Inflammatory macrophage treated with lipopolysaccharide for 4 hours (primary cell): ENCODE results near the gene STRBP.
"Not testable (repeated sequence)": the region's sequence is repeated elsewhere in the genome, so short reads cannot be mapped to it uniquely, and the experiment has no call there.

Source experiments
- DNase-seq: peaks from one replicate; pipeline ENCODE4 v3.0.0-alpha.2; 2020

STRBP gene

DNA sequence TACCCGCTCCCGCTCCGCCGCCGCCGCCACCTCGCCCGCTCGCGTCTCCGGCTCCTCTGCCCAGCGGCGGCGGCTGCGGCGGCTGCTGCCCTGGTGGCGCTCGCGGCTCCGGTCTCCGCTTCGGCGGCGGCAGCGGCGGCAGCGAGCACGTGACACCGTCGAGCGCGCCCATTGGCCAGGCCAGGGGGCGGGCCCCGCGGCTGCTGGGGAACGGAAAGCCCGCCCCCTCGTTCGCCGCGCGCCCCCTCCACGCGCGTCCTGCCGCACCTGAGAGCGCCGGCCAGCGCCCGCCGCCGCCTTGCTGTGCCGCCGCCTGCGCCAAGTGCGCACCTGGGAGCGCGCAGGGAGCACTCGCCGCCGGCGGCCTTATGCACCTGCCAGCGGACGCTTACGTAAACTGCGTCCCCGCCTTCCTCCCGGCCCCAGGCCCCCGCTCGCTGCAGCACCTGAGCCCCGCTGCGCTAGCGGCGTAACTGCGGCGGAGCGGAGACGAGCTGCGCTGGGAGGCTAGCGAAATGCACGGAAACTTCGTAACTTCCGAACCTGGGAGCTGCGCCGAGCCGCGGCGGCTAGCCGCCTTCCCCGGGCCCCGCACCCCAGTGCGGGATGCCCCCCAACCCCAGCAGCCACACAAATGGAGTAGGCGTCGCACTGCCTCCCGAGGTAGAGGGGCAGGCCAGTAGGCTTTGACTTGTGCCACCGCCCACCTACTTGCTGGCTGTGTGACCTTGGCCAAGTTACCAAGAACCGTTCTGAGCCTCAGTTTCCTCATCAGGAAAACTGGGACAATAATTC, at the start of gene STRBP:
TSS of gene STRBP (minus strand) at position 122 of the 795 bp plus-strand sequence. CDS start 84,452 bp downstream, outside the sequence.
- peak; percentile 89 for DNase-seq

- DNase-seq: peak; percentile 89
Measured at GRCh38 chr9:123316053-123316718, 47.8 kb upstream of the STRBP start.

DNA sequence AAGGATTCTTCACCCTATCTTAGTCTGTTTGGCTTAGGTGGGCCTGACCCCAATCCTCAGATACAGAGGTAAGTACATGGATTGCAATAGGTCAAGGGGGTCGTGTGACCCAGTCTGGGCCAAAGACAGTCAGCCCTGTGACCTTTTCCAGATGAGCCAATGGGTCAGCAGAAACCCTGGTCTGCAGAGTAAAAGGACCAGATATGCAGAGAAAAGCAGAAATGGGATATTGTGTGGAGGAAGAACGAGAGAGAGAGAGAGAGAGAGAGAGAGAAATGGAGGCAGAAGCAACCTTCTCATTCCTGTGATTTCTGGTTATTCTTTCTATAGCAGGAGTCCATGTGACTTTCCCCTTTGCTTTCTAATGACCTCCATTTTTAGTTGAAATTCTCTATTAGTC, 47.2 kb upstream of the STRBP start:
- peak; percentile 47 for DNase-seq

- no peak for DNase-seq
Measured at GRCh38 chr9:123314617-123315016, 46.2 kb upstream of the STRBP start.

DNA sequence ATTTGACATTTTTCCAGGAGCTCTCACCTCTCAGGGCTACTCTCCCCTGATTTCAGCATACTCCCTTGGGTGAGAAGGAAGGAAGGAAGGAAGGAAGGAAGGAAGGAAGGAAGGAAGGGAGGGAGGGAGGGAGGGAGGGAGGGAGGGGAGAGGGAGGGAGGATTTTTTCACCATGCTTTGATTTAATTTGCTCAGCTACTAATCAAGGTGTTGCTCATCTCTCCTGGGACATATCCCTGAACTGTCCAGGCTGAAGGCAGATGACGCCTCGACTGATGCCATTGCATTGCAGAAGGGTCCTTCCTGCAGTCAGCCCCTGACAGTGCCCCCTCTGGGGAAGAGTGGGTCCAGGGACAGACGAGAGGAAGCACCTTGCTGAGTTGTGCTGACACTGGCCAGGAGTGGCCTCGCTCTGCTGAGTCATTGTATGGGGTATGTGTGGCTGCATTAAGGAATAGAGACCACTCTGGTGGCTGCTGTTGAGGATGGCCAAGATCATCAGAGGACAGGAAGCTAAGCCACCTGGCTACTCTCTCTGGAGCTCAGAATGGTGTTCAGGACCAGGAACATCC, 44.0 kb upstream of the STRBP start:
- no peak for DNase-seq

DNA sequence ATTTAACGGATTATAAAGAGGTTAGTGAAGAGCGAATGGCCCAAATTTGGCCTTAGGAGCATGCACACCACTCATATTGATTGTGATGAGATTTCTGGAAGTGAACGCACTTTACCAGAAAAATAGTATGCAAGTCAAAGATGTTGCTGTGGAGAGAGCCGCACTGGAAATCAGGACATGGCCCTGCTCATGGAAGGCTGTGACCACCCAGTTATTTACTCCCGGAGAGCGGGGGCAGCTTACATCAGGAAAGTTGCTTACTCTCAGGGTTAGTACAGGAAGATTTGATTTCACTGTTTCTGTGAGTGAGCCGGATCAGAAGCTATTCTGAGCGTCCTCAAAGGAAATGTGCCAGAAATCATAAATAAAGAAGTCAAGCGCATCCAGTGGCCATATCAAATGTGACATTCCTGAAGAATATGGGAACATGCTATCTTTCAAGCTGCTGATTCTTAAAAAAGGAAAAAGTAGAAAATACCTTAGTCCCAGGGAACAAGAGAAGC, 42.9 kb upstream of the STRBP start:
- no peak for DNase-seq

DNA sequence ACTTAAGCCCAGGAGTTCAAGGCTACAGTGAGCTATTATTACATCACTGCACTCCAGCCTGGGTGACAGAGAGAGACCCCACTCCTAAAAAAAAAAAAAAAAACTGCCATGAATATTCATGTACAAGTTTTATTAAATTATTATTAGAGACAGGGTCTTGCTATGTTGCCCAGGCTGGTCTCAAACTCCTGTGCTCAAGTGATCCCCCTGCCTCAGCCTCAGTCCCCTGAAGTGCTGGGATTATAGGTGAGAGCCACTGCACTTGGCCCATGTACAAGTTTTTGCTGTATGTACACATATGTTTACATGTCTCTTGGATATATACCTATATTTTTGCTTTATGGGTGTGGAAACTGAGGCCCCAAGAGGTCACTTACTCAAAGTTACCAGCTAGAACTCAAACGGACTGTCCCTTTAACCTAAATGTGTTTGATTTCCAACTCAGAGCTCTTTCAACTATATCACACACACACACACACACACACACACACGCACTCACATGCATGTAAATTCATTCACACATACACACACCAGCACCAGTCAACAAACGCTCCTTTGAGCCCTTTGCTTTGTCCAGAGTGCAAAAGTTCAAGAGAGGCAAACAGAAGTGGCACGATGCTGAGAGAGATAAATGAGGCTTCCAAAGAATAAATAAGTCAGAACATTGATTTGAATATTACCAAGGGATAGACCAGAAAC, 42.3 kb upstream of the STRBP start:
- DNase-seq: no peak

DNA sequence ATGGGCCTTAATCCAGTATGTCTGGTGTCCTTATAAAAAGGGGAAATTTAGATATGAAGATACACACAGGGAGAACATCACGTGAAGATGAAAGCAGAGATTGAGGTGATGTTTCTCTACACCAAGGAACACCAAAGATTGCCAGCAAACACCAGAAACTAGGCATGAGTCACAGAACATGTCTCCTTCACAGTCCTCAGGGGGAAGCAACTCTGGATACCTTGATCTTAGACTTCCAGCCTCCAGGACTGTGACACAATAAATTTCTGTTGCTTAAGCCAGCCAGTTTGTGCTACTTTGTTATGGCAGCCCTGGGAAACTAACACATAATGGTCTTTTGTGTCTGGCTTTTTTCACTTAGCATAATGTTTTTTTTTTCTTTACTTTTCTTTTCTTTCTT, 41.2 kb upstream of the STRBP start:
- no peak for DNase-seq

GRCh38 chr9:123305879-123306278, 37.5 kb upstream of the STRBP start:
- DNase-seq: no peak

DNA sequence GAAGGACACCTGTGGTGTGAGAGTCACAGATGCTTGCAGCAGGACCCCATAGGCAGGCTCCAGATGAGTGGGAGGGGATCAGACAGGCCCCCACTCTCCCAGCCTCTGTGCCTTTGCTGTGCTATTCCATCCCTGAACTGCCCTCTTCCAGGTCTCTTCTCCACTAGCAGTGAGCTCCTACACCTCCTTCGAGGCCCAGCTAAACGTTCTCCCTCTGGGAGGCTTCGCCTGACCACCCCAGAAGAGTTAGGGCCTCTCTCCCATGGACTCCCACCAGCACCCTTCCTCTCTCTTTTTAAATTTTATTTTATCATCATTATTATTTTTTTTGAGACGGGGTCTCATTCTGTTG, 35.9 kb upstream of the STRBP start:
- DNase-seq: no peak

DNA sequence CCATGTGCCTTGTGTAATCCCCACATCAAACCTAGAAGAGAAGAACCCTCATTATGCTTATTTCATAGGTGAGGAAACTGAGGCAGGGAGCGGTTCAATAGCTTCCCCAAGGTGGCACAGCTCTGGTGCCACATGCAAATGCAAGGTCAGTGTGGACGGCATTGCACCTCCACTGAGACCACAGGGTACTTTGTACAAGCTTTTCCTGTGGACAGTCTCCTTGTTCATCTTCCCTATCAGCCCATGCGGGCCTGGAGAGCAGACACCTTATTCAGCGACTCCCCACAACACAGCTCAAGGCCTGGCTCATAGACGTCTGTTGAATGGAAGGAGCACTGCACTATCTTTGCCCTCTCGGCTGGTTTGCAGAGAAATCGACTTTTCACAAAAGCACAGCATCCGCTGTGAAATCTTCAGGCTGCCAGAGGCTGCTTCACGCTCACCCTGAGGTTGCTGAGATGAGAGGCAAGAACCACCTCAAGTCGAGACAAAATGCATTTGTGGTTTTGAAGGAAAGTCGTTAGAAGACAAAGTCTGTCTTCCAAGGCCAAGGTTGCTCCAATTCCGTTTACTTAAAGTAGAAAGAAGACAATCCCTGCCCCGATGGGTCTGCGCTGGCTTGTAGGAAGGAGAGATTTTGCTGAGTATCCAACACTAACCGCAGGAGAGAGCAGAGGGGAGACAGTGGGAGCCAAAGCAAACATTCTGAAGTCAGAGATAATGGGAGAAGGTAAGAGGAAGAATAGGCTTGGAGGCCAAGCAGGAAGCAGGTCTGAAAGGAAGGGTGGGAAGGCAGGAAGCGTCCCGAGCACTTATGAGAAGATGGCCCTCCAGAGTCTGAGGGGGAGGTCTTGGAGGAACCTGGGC, 34.2 kb upstream of the STRBP start:
- no peak for DNase-seq

- not testable (repeated sequence) for DNase-seq
Measured at GRCh38 chr9:123301936-123302335, 33.5 kb upstream of the STRBP start.

GRCh38 chr9:123300554-123300953, 32.2 kb upstream of the STRBP start:
- no peak for DNase-seq

DNA sequence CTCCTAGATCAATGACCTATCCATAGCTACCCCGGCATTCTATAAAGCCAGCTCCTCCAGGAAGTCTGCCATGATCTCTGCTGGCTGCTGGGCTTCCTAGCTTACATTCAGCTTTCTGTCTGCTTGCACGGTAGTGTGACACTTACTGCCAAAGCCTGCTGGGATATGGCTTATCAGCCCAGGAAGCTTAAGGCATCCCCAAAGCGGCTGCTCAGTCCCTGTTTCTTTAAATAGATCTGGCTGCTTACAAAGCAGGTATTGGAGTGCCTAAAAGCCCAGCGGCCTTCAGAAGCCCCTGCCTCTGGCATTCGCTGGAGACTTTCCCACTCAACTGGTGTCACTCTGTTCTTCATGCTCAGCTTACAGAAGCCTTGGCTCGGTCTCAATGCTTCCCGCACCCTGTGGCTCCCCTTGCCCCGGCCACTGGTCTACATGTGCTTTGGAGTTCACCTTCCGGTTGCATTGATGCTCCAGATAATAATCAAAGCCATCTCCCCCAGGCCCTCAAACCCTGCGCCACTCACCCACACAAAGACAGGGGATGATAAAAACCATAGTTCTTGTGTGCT, 31.3 kb upstream of the STRBP start:
- DNase-seq: no peak

- DNase-seq: no peak
Measured at GRCh38 chr9:123296174-123296573, 27.8 kb upstream of the STRBP start.

GRCh38 chr9:123291736-123292135, 23.4 kb upstream of the STRBP start:
- no peak for DNase-seq

- DNase-seq: no peak
Measured at GRCh38 chr9:123290764-123291163, 22.4 kb upstream of the STRBP start.

GRCh38 chr9:123287639-123288038, 19.3 kb upstream of the STRBP start:
- DNase-seq: no peak

DNA sequence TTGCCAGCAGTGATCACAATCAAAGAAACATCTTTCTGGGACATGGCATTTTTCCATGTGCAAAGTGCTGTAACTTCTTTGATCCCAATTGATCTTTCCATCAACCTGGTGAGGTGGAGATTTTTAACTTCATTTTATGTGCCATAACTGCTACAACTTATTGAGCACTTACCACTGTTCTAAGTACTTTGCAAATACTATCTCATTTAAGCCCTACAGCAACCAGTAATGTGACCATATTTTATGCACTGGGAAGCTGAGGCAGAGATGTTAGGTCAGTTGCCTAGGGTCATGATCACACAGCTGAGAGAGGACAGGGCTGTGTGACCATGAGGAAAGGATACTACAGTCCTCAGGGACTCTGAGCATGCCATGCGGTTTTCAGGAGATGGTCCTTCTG, 17.9 kb upstream of the STRBP start:
- no peak for DNase-seq

GRCh38 chr9:123284656-123285055, 16.3 kb upstream of the STRBP start:
- DNase-seq: no peak

- no peak for DNase-seq
Measured at GRCh38 chr9:123283455-123283854, 15.1 kb upstream of the STRBP start.

GRCh38 chr9:123283048-123283408, 14.6 kb upstream of the STRBP start:
- no peak for DNase-seq
